GM12801 (cell line): Measurements from ENCODE around the gene ZNF689.

Experiments used
- CTCF ChIP-seq: IDR thresholded peaks from one replicate; pipeline ENCODE4 v1.5.1; 2011; ENCODE audit warnings: control low read depth; ENCODE audit not compliant: insufficient read length; ENCODE audit errors: extremely low read depth

Gene ZNF689

DNA sequence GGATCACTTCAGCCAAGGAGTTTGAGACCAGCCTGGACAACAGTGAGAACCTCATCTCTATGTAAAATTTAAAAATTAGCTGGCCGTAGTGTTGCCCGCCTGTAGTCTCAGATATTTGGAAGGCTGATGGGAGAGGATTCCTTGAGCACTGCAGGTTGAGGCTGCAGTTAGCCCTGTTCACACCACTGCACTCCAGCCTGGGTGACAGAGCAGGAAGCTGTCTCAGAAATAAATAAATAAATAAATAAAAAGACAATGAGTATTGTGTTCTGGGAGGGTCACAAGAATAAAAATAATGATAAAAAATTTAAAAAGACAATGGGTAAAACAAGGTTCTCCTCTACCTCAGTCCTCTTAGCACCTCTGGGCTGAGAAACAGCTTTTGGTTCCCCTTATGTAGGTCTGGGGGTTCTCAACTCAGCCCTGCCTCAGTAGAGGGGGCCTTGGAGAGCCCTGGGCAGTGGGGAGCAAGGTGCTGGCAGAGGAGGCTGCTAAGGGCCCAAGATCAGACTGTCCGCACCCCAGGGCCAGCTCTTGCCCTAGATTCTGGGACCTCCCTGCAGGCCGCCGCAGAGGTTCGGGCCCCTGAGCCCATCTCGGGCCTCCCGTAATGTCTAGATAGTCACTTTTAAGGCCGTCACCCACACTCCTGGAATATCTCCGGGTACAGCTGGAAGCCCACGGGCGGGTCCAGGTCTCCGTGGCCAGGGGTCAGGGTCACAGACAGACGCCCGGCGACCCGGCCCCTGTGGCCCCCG lies 55.5 kb downstream of the ZNF689 start:
- no peak for TF ChIP-seq CTCF

GRCh38 chr16:30553393-30553899 lies 56.7 kb downstream of the ZNF689 start:
- no peak for TF ChIP-seq CTCF

GRCh38 chr16:30552956-30553355 lies 57.2 kb downstream of the ZNF689 start:
- no peak for TF ChIP-seq CTCF
